OCI-LY7 (cell line): ENCODE measurements around the gene GLS. TPM values are rescaled to one million over a fixed set of nuclear protein-coding genes. Genes with fewer than 3 reads are reported as not detected.

Experiments used
- BruUV-seq: library from RNA; stranded (reverse); fragments of 400-500 nt; replicated peaks from 2 replicates; lab custom pipeline; 2021; lab: Mats Ljungman, UMichigan
- CTCF ChIA-PET: fragments of 300-600 bp; sonication (Branson Sonifier 250); formaldehyde crosslinking; loops from one replicate; lab custom pipeline; 2022; ENCODE audit warnings: antibody characterized with exemption; ENCODE audit not compliant: unreplicated experiment; lab: Charles Lee
- POLR2A ChIA-PET: fragments of 300-600 bp; sonication (Branson Sonifier 250); formaldehyde crosslinking; loops from one replicate; lab custom pipeline; 2022; ENCODE audit warnings: antibody characterized with exemption; lab: Charles Lee
- DNase-seq: peaks from one replicate; pipeline ENCODE4 v3.0.0-alpha.2; 2015; ENCODE audit warnings: low spot score
- H2AFZ ChIP-seq: fragments of 200-600 bp; sonication (generic), shearing (Covaris generic); 2 replicates; pipeline ENCODE4 v1.6.1; 2014; ENCODE audit warnings: mild to moderate bottlenecking, antibody characterized with exemption, low read length, moderate library complexity
- H3K27ac ChIP-seq: fragments of 200-600 bp; sonication (generic); 2 replicates; pipeline ENCODE4 v1.5.1; 2014; ENCODE audit warnings: mixed run types, low read depth, mild to moderate bottlenecking, moderate library complexity, low read length, inconsistent platforms; ENCODE audit not compliant: poor library complexity, severe bottlenecking
- H3K36me3 ChIP-seq: fragments of 200-600 bp; sonication (generic); 2 replicates; pipeline ENCODE4 v1.6.1; 2014; ENCODE audit warnings: mild to moderate bottlenecking, antibody characterized with exemption, low read length, moderate library complexity, mixed read lengths; ENCODE audit not compliant: insufficient read depth
- H3K4me1 ChIP-seq: fragments of 200-600 bp; sonication (generic); 2 replicates; pipeline ENCODE4 v1.5.1; 2014; ENCODE audit warnings: mild to moderate bottlenecking, low read length; ENCODE audit not compliant: insufficient read depth, poor library complexity, severe bottlenecking
- H3K4me2 ChIP-seq: fragments of 200-600 bp; sonication (generic); 2 replicates; pipeline ENCODE4 v1.6.1; 2014; ENCODE audit warnings: mild to moderate bottlenecking, low read length
- H3K4me3 ChIP-seq: fragments of 200-600 bp; sonication (generic); 2 replicates; pipeline ENCODE4 v1.5.1; 2014; ENCODE audit warnings: mild to moderate bottlenecking, low read depth, low read length; ENCODE audit not compliant: poor library complexity, severe bottlenecking
- H3K79me2 ChIP-seq: fragments of 200-600 bp; sonication (generic); 2 replicates; pipeline ENCODE4 v1.6.1; 2016; ENCODE audit warnings: low read depth, mild to moderate bottlenecking, low read length, moderate library complexity, mixed read lengths; ENCODE audit not compliant: insufficient read depth
- H3K9me2 ChIP-seq: fragments of 200-600 bp; sonication (generic); 2 replicates; pipeline ENCODE4 v1.6.1; 2016; ENCODE audit warnings: mild to moderate bottlenecking, low read length, mixed read lengths; ENCODE audit not compliant: insufficient read depth
- H3K9me3 ChIP-seq: fragments of 200-600 bp; sonication (generic); 2 replicates; pipeline ENCODE4 v1.6.1; 2014; ENCODE audit warnings: mild to moderate bottlenecking, mixed run types, low read length, mixed read lengths
- H4K20me1 ChIP-seq: fragments of 200-600 bp; sonication (generic); 2 replicates; pipeline ENCODE4 v1.6.1; 2014; ENCODE audit warnings: mild to moderate bottlenecking, antibody characterized with exemption, low read length, moderate library complexity, mixed read lengths; ENCODE audit not compliant: insufficient read depth
- EZH2phosphoT487 ChIP-seq: fragments of 200-600 bp; sonication (generic); IDR thresholded peaks from 2 replicates; pipeline ENCODE4 v1.6.1; 2018; ENCODE audit warnings: low read depth, borderline replicate concordance, mild to moderate bottlenecking, mixed run types, antibody characterized with exemption, low read length, moderate library complexity, mixed read lengths
- intact Hi-C: fragments of 100-400 bp; cut with micrococcal nuclease; formaldehyde crosslinking; loops from one replicate; pipeline ENCODE4 v1.10.0; 2022; ENCODE audit not compliant: unreplicated experiment
- total RNA-seq, 2 experiments: library from RNA; depleted of rRNA in 1 of 2; stranded (reverse); fragments of >200 nt in 1 of 2; shearing (Covaris generic) in 1 of 2; gene quantifications; 2 replicates each; pipeline ENCODE4 v1.2.3, GENCODE V29; 2014 to 2022
- TF ChIP-seq, protein P1 (sequence below): fragments of 200-600 bp; sonication (generic); conservative IDR thresholded peaks from 2 replicates; pipeline ENCODE4 v1.5.1; 2014; ENCODE audit warnings: mild to moderate bottlenecking, antibody characterized with exemption, low read length, moderate library complexity, mixed read lengths

Gene GLS
- total RNA-seq, 2 experiments from 2014 or later = 102 to 103 TPM

DNA sequence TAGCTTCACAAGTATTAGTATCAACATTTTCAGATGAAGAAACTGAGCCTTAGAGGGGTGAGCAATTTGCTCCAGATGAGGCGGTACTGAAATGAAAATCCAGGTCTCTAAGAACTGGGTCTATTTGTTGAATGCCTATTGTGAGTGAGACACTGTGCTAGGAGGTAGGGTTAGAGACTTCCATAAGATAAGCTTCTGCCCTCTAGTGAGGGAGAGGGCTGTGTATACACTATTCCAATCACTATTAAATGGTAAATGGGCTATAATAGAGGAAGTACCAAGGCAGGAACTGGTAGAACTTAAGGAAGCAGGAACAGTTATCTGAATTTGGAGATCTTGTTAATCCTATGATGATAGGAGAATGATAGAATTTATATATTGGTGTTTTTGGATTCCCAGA, 23.6 kb upstream of the GLS start:
- no peak for TF ChIP-seq EZH2phosphoT487
- TF ChIP-seq, protein P1, sequence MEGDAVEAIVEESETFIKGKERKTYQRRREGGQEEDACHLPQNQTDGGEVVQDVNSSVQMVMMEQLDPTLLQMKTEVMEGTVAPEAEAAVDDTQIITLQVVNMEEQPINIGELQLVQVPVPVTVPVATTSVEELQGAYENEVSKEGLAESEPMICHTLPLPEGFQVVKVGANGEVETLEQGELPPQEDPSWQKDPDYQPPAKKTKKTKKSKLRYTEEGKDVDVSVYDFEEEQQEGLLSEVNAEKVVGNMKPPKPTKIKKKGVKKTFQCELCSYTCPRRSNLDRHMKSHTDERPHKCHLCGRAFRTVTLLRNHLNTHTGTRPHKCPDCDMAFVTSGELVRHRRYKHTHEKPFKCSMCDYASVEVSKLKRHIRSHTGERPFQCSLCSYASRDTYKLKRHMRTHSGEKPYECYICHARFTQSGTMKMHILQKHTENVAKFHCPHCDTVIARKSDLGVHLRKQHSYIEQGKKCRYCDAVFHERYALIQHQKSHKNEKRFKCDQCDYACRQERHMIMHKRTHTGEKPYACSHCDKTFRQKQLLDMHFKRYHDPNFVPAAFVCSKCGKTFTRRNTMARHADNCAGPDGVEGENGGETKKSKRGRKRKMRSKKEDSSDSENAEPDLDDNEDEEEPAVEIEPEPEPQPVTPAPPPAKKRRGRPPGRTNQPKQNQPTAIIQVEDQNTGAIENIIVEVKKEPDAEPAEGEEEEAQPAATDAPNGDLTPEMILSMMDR = no peak
- no peaks in the 10 kb centered on the region for H3K79me2 ChIP-seq
- no peak overlapping the region for H3K4me3 ChIP-seq
- H3K36me3 ChIP-seq = no peaks in the 10 kb centered on the region
- no TSS peak for BruUV-seq
- H4K20me1 ChIP-seq = no peaks in the 10 kb centered on the region
- H3K4me1 ChIP-seq = no peaks in the 10 kb centered on the region
- intact Hi-C loops = loop anchor here (10.0 kb wide), 1 partner anchor 298 kb away; the partner anchor contains the start of gene STAT4
- ChIA-PET CTCF (no interaction called here), POLR2A (interaction anchor here (1.3 kb wide), 1 partner anchor 18 kb away, joined by 6 read pairs; no protein-coding TSS in a partner anchor)
- H3K4me2 ChIP-seq = no peak overlapping the region
- H3K9me3 ChIP-seq = no peaks in the 10 kb centered on the region
- no peak overlapping the region for H3K27ac ChIP-seq
- no peaks in the 10 kb centered on the region for H3K9me2 ChIP-seq
- no peak for DNase-seq
- H2AFZ ChIP-seq = no peak overlapping the region

GRCh38 chr2:190858817-190859216, 21.8 kb upstream of the GLS start:
- Histone ChIP-seq H3K9me3 (no peaks in the 10 kb centered on the region), H3K79me2 (no peaks in the 10 kb centered on the region), H2AFZ (no peak overlapping the region), H3K36me3 (no peaks in the 10 kb centered on the region), H3K27ac (no peak overlapping the region), H4K20me1 (no peaks in the 10 kb centered on the region), H3K9me2 (no peaks in the 10 kb centered on the region), H3K4me1 (no peaks in the 10 kb centered on the region), H3K4me3 (no peak overlapping the region), H3K4me2 (no peak overlapping the region)
- POLR2A ChIA-PET = interaction anchor here (1.4 kb wide), 1 partner anchor 21 kb away, joined by 3 read pairs; no protein-coding TSS in a partner anchor
- CTCF ChIA-PET = interaction anchor here (1.0 kb wide), 1 partner anchor 20 kb away, joined by 3 read pairs; no protein-coding TSS in a partner anchor
- TF ChIP-seq, protein P1 = no peak
- TF ChIP-seq EZH2phosphoT487 = no peak
- no peak for DNase-seq
- intact Hi-C loops = loop anchor here (10.0 kb wide), 1 partner anchor 296 kb away; the partner anchor contains the start of gene STAT4
- no TSS peak for BruUV-seq
